HG03342 (cell line): Measurements from ENCODE around the gene ROBO2.

Source experiments
- ATAC-seq: cut with Tn5 transposase; IDR thresholded peaks from one replicate; pipeline ENCODE4 v1.9.1; 2021; ENCODE audit warnings: mild to moderate bottlenecking, moderate library complexity; ENCODE audit not compliant: unreplicated experiment

ROBO2 gene

GRCh38 chr3:77102951-77103769 lies 63.3 kb downstream of the ROBO2 start:
- no peak for ATAC-seq

- no peak for ATAC-seq
Observed at GRCh38 chr3:77122652-77123051, 82.8 kb downstream of the ROBO2 start.

GRCh38 chr3:77125966-77126365 lies 86.1 kb downstream of the ROBO2 start:
- no peak for ATAC-seq

- no peak for ATAC-seq
Observed at GRCh38 chr3:77134769-77135168, 94.9 kb downstream of the ROBO2 start.

- no peak for ATAC-seq
Observed at GRCh38 chr3:77137559-77137958, 97.7 kb downstream of the ROBO2 start.

GRCh38 chr3:77139624-77140023 lies 99.7 kb downstream of the ROBO2 start:
- ATAC-seq: no peak

GRCh38 chr3:77141423-77141822 lies 101.5 kb downstream of the ROBO2 start:
- no peak for ATAC-seq

GRCh38 chr3:77142578-77142977 lies 102.7 kb downstream of the ROBO2 start:
- no peak for ATAC-seq

- no peak for ATAC-seq
Observed at GRCh38 chr3:77146004-77146403, 106.1 kb downstream of the ROBO2 start.

GRCh38 chr3:77147836-77148578 lies 108.1 kb downstream of the ROBO2 start:
- no peak for ATAC-seq

- no peak for ATAC-seq
Observed at GRCh38 chr3:77149382-77149781, 109.5 kb downstream of the ROBO2 start.

- ATAC-seq: no peak
Observed at GRCh38 chr3:77150028-77150427, 110.1 kb downstream of the ROBO2 start.

- ATAC-seq: no peak
Observed at GRCh38 chr3:77150759-77151158, 110.9 kb downstream of the ROBO2 start.

- no peak for ATAC-seq
Observed at GRCh38 chr3:77158730-77159581, 119.1 kb downstream of the ROBO2 start.

- ATAC-seq: no peak
Observed at GRCh38 chr3:77160931-77161497, 121.1 kb downstream of the ROBO2 start.

- no peak for ATAC-seq
Observed at GRCh38 chr3:77169823-77170222, 129.9 kb downstream of the ROBO2 start.

GRCh38 chr3:77171026-77171425 lies 131.1 kb downstream of the ROBO2 start:
- ATAC-seq: no peak

GRCh38 chr3:77179762-77180161 lies 139.9 kb downstream of the ROBO2 start:
- no peak for ATAC-seq

GRCh38 chr3:77182341-77182740 lies 142.4 kb downstream of the ROBO2 start:
- ATAC-seq: no peak

- ATAC-seq: no peak
Observed at GRCh38 chr3:77186319-77186718, 146.4 kb downstream of the ROBO2 start.

- no peak for ATAC-seq
Observed at GRCh38 chr3:77186728-77187127, 146.8 kb downstream of the ROBO2 start.
